Suppressor macrophage treated with lipopolysaccharide for 4 hours (primary cell): ENCODE data around the gene USP2.

Experiments used
- DNase-seq: peaks from one replicate; pipeline ENCODE4 v3.0.0-alpha.2; 2020

USP2 gene

GRCh38 chr11:119320776-119321524, 60.5 kb downstream of the USP2 start:
- peak; percentile 25 for DNase-seq

DNA sequence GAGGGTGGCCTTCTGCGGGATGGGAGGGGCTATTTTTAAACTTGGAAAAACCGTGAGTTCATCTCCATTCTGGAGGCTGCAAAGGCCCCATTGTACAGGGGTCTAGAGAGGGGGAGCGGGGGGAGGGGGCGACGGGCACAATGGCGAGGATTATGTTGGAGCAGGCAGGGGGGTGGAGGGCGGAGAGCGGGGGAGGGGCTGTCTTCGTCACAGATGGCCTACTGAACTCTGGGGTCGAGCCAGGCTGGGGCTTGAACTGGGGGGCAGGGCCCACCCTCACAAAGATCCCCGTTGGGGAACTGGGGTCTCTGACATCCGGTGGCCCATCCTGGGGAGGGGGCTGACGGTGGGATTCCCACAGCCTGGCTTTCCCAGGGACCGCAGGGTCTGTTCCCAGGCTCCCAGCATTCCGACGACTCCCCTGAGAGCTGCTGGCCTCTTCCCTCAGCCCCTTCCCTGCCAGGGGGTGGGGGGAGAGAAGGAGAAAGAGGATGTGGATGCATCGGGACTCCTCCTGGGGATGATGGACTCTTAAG, 61.2 kb downstream of the USP2 start:
- no peak for DNase-seq

DNA sequence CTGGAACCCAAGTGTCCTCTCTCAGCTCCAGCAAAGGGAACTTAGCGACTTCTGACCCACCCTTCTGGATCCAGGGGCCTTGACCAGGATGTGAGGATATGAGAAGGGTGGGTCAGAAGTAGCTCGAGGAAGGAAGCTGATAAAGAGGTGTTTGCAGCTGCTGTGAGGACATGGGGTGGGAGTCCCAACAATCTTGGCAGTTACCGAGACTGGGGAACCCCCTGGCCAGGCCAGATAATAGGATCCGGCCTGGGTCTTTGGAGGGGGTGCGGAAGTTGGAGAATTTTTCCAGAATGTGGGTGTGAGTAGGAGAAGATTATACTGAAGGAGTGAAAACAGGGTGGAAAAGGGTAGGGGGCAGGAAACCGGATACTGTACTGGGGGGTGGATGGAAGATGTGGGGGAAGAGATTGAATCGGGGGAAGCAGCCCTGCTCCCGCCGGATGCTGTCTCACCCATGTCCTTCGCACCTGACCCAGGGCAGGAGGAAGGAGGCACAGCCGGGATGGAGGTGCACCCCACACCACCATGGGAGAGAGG, 61.7 kb downstream of the USP2 start:
- DNase-seq: no peak

- DNase-seq: no peak
These were observed 62.3 kb downstream of the USP2 start for GRCh38 chr11:119319136-119319699.

- DNase-seq: peak; percentile 42
These were observed 63.0 kb downstream of the USP2 start for GRCh38 chr11:119318240-119319135.

- DNase-seq: no peak
These were observed 63.8 kb downstream of the USP2 start for GRCh38 chr11:119317592-119318239.

DNA sequence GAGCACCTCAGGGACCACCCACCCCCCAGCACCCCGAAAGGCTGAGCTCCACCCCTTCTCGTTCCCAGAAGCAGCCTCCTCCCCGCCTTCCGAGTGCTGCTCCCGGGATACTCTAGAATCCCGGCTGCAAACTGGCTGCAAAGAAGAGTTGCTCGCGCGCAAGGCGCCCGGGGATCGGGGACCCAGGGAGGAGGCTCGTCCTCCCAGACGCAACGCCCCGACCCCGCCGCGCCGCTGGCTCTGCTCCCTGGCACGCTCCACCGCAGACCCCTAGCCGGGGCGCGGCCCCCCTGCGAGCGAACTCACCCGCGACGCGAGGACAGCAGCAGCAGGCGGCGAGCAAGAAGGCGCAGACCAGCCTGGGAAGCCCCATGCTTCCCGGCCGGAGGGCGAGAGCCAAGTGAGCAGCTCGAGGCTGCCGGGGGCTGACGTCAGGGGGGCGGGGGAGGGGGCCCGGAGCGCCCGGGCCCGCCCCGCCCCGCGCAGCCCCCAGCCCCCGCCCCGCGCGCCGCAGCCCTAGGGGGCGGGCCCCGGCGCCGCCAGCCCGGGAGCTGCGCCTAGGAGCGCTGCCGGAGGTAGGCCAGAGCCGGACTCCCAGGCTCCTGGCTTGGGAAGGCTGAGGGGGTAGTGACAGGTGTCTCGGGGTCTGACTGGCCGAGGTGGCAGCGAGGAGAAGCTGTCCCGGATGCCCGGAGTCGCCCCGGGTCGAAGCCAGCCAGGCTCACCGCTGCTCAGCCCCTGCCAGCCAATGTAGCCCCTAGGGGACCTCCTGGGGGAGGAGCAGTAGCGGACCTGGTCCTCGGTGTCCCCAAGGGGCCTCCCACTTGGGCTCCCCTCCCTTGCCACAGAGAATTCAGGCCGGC, 64.5 kb downstream of the USP2 start, which contains the start of gene MCAM:
MCAM (minus strand) TSS at position 402 of the 863 bp plus-strand sequence; CDS start at position 373, 29 bp downstream.
- DNase-seq: no peak

DNA sequence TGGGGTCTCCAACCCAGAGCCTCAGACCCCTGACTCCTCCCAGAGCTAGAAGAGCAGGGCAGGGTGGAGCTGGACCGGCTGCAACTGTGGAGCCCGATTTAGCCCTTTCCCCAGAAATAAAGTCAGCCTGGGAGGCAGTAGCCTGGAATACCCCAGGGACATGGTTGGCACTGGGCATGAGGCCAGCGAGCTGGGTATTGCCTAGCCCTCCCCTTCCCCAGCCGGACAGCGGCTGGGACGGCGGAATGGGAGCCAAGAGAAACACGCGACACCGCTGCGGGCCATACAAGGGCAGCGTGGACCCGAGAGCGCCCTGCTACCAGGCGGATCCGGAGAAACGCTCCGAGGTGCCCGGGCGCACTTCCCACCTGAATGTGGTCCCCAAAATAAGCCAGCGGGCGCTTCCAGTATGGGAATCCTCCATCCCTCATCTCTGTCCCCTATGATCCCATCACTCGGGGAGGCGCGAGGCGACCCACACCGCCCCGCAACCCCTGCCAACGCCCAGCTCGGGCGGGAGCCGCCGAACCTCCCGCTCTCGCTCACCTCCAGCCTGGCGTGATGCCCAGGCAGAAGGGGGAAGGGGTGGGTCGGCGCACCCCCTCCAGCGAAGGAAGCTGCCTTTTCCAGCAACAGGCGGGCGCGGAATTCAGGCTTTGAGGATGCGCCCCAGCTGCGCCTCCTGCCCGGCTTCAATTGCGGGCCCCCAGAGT, 65.3 kb downstream of the USP2 start:
- DNase-seq: no peak

GRCh38 chr11:119315131-119316015, 66.1 kb downstream of the USP2 start:
- DNase-seq: peak; percentile 10

- DNase-seq: no peak
These were observed 66.8 kb downstream of the USP2 start for GRCh38 chr11:119314726-119315125.

DNA sequence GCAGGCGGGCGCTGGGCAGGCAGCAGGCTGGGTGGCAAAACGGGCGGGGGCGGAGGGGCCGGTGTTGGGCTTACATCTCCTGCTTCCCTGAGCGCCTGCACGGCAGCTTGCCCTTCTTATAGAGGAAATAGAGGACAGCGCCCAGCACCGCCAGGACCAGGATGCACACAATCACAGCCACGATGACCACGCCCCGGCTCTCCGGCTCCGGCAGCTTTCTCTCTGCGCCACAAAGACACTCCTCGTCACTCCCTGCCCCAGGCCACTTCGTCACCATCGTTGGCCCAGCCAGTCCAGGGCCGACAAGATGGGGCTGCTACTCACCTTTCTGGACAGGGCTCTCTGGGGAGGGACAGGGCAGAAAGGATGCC, 70.8 kb downstream of the USP2 start:
- no peak for DNase-seq

GRCh38 chr11:119309953-119310681, 71.4 kb downstream of the USP2 start:
- no peak for DNase-seq

- no peak for DNase-seq
These were observed 72.1 kb downstream of the USP2 start for GRCh38 chr11:119309411-119309810.

DNA sequence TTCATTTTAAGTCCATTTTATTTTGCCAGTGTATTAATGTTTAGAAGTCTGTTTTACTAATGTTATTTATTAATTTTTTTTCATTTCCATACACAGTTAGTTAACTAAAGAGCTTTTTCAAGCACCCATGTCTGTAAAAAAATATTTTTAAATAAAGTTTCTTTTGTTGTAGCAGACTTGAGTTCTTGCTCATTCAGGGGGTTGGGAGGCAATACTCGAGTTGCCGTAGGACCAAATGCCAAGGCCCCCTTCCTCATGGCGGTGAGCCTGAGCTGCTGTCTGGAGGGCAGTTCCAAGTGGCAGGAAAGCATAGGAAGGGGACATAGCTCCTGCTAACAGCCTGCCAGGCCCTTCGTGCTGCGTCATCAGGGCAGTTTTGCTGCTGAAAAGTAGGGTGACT, 73.5 kb downstream of the USP2 start:
- DNase-seq: no peak

- DNase-seq: no peak
These were observed 74.3 kb downstream of the USP2 start for GRCh38 chr11:119307219-119307618.

DNA sequence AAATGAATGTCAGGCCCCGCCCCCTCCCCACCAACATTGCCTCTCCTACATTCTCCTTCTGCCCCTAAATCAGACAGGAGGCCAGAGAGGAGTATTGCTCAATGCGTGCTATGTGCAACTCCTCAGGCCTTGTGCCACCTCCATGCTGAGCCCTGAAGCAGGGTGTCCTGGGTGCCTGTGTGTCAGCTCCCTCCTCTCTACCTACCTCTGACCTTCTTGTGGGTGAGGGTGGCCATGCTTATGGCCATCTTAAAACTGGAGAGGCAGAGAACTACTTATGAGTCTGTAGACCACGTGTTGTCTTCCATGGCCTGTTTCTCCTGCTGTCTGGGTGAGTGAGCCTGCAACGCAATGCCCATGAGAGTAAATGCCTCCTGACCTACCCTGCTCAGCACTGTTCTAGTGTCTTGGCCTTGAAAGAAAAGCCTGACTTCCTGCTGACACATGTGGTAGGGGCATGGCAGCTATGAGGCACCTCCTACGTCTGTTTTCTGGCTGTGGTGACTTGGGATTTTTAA, 75.1 kb downstream of the USP2 start:
- no peak for DNase-seq

GRCh38 chr11:119305556-119306372, 75.7 kb downstream of the USP2 start:
- DNase-seq: no peak
